Erythroblast (primary cell): ENCODE measurements around the gene FZD10.

Experiments used
- GATA1 ChIP-seq: IDR thresholded peaks from 2 replicates; pipeline ENCODE4 v1.6.1; 2011; ENCODE audit warnings: low read depth, mild to moderate bottlenecking, control low read depth, low read length, moderate library complexity
- POLR2A ChIP-seq: IDR thresholded peaks from 2 replicates; pipeline ENCODE4 v1.6.1; 2011; ENCODE audit warnings: mild to moderate bottlenecking, low read length

GRCh38 chr12:130160306-130160705 lies 2.0 kb upstream of the FZD10 start:
- TF ChIP-seq POLR2A (no peak), GATA1 (no peak)
